ENCODE measurements around the gene COL25A1. TPM values are rescaled to one million over a fixed set of nuclear protein-coding genes. Genes with fewer than 3 reads are reported as not detected.

The COL25A1 gene
- total RNA-seq, 1 donor from 2014 or later, result 10.4 TPM

- H4K20me1 ChIP-seq (ENCODE audit: insufficient read depth, low read length), result no peaks in the 10 kb centered on the region
- H3K4me3 ChIP-seq (ENCODE audit: insufficient read depth, low read depth, low read length), result no peak overlapping the region
- H3K27ac ChIP-seq (ENCODE audit: low read depth, low read length), result no peak overlapping the region
- DNase-seq (ENCODE audit: low read depth) (no peak), FAIRE-seq (no peak)
- Mint-ChIP-seq H3K9me3 (ENCODE audit: unreplicated experiment) (no peaks in the 10 kb centered on the region), H3K27ac (ENCODE audit: unreplicated experiment) (no peak overlapping the region), H3K36me3 (ENCODE audit: low read depth, unreplicated experiment) (no peaks in the 10 kb centered on the region), H3K27me3 (ENCODE audit: low read depth, unreplicated experiment) (peaks cover 6% of the 10 kb centered on the region), H3K4me1 (ENCODE audit: low read depth, unreplicated experiment) (peaks cover 10% of the 10 kb centered on the region), H3K4me3 (ENCODE audit: unreplicated experiment) (no peak overlapping the region)
- TF ChIP-seq EZH2 (IDR thresholded peaks at IDR 0.05; ENCODE audit: insufficient read depth, low read length) (no peak), CTCF (IDR thresholded peaks at IDR 0.05; ENCODE audit: insufficient read depth, low read depth, low read length) (no peak)
- H3K27me3 ChIP-seq (ENCODE audit: insufficient read depth, low read length), result no peaks in the 10 kb centered on the region
- H3K79me2 ChIP-seq (ENCODE audit: insufficient read depth, low read length), result no peaks in the 10 kb centered on the region
- H3K36me3 ChIP-seq (ENCODE audit: insufficient read depth, low read length), result no peaks in the 10 kb centered on the region
- H3K9me3 ChIP-seq (ENCODE audit: insufficient read depth, low read depth, low read length), result no peaks in the 10 kb centered on the region
- no peak overlapping the region for H2AFZ ChIP-seq (ENCODE audit: low read depth, low read length)
- no peaks in the 10 kb centered on the region for H3K4me1 ChIP-seq (ENCODE audit: insufficient read depth, low read length)
- no peak overlapping the region for H3K4me2 ChIP-seq (ENCODE audit: low read length)
- H3K9ac ChIP-seq (ENCODE audit: low read length), result no peak overlapping the region
Observed at GRCh38 chr4:108788731-108789130, 513.7 kb downstream of the COL25A1 start.

GRCh38 chr4:108787724-108788123 is 514.7 kb downstream of the COL25A1 start:
- no peaks in the 10 kb centered on the region for H3K36me3 ChIP-seq (ENCODE audit: insufficient read depth, low read length)
- no peaks in the 10 kb centered on the region for H4K20me1 ChIP-seq (ENCODE audit: insufficient read depth, low read length)
- no peak overlapping the region for H2AFZ ChIP-seq (ENCODE audit: low read depth, low read length)
- no peaks in the 10 kb centered on the region for H3K4me1 Mint-ChIP-seq (ENCODE audit: low read depth, unreplicated experiment)
- H3K27ac Mint-ChIP-seq (ENCODE audit: unreplicated experiment), result no peak overlapping the region
- TF ChIP-seq CTCF (IDR thresholded peaks at IDR 0.05; ENCODE audit: insufficient read depth, low read depth, low read length) (no peak), EZH2 (IDR thresholded peaks at IDR 0.05; ENCODE audit: insufficient read depth, low read length) (no peak)
- DNase-seq (ENCODE audit: low read depth), result no peak
- no peak overlapping the region for H3K4me3 Mint-ChIP-seq (ENCODE audit: unreplicated experiment)
- H3K9me3 ChIP-seq (ENCODE audit: insufficient read depth, low read depth, low read length), result no peaks in the 10 kb centered on the region
- H3K4me2 ChIP-seq (ENCODE audit: low read length), result no peak overlapping the region
- H3K4me3 ChIP-seq (ENCODE audit: insufficient read depth, low read depth, low read length), result no peak overlapping the region
- H3K4me1 ChIP-seq (ENCODE audit: insufficient read depth, low read length), result no peaks in the 10 kb centered on the region
- no peak for FAIRE-seq
- H3K9me3 Mint-ChIP-seq (ENCODE audit: unreplicated experiment), result no peaks in the 10 kb centered on the region
- no peak overlapping the region for H3K27ac ChIP-seq (ENCODE audit: low read depth, low read length)
- no peaks in the 10 kb centered on the region for H3K36me3 Mint-ChIP-seq (ENCODE audit: low read depth, unreplicated experiment)
- H3K9ac ChIP-seq (ENCODE audit: low read length), result no peak overlapping the region
- no peaks in the 10 kb centered on the region for H3K79me2 ChIP-seq (ENCODE audit: insufficient read depth, low read length)
- peaks cover 6% of the 10 kb centered on the region for H3K27me3 Mint-ChIP-seq (ENCODE audit: low read depth, unreplicated experiment)
- H3K27me3 ChIP-seq (ENCODE audit: insufficient read depth, low read length), result no peaks in the 10 kb centered on the region

DNA sequence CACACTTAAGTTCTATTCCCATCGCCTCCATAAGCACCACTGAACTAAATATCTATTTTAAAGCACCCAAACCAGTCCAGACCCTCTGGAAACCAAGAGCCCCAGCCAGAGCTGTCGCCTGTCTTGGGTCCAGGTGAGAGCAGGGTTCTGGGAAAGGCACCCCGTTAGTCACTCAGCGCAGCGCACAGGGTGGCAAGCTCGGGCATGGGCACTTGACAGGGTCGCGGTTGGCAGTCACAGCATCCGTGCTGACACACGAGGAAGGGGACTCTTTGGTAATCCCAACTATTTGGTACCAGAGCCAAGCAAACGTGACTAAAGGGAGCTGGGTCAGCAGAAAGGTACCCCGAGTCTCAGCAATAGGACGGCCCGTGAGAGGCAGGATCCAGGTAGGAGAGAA is 515.4 kb downstream of the COL25A1 start:
- Mint-ChIP-seq H3K4me1 (ENCODE audit: low read depth, unreplicated experiment) (no peaks in the 10 kb centered on the region), H3K27me3 (ENCODE audit: low read depth, unreplicated experiment) (peaks cover 6% of the 10 kb centered on the region), H3K36me3 (ENCODE audit: low read depth, unreplicated experiment) (no peaks in the 10 kb centered on the region), H3K4me3 (ENCODE audit: unreplicated experiment) (no peak overlapping the region), H3K27ac (ENCODE audit: unreplicated experiment) (no peak overlapping the region), H3K9me3 (ENCODE audit: unreplicated experiment) (no peaks in the 10 kb centered on the region)
- no peak overlapping the region for H3K27ac ChIP-seq (ENCODE audit: low read depth, low read length)
- H3K36me3 ChIP-seq (ENCODE audit: insufficient read depth, low read length), result no peaks in the 10 kb centered on the region
- H3K4me1 ChIP-seq (ENCODE audit: insufficient read depth, low read length), result no peaks in the 10 kb centered on the region
- no peaks in the 10 kb centered on the region for H4K20me1 ChIP-seq (ENCODE audit: insufficient read depth, low read length)
- H2AFZ ChIP-seq (ENCODE audit: low read depth, low read length), result no peak overlapping the region
- no peaks in the 10 kb centered on the region for H3K79me2 ChIP-seq (ENCODE audit: insufficient read depth, low read length)
- no peaks in the 10 kb centered on the region for H3K27me3 ChIP-seq (ENCODE audit: insufficient read depth, low read length)
- no peaks in the 10 kb centered on the region for H3K9me3 ChIP-seq (ENCODE audit: insufficient read depth, low read depth, low read length)
- no peak for DNase-seq (ENCODE audit: low read depth)
- no peak for FAIRE-seq
- no peak overlapping the region for H3K4me3 ChIP-seq (ENCODE audit: insufficient read depth, low read depth, low read length)
- TF ChIP-seq EZH2 (IDR thresholded peaks at IDR 0.05; ENCODE audit: insufficient read depth, low read length) (no peak), CTCF (IDR thresholded peaks at IDR 0.05; ENCODE audit: insufficient read depth, low read depth, low read length) (no peak)
- H3K9ac ChIP-seq (ENCODE audit: low read length), result no peak overlapping the region
- no peak overlapping the region for H3K4me2 ChIP-seq (ENCODE audit: low read length)

All from astrocyte (in vitro differentiated cells and primary cell).